GM21367 (cell line): ENCODE data around the gene NSD1.

Experiments
- ATAC-seq: cut with Tn5 transposase; IDR thresholded peaks from one replicate; pipeline ENCODE4 v1.9.1; 2021; ENCODE audit not compliant: unreplicated experiment

The NSD1 gene

DNA sequence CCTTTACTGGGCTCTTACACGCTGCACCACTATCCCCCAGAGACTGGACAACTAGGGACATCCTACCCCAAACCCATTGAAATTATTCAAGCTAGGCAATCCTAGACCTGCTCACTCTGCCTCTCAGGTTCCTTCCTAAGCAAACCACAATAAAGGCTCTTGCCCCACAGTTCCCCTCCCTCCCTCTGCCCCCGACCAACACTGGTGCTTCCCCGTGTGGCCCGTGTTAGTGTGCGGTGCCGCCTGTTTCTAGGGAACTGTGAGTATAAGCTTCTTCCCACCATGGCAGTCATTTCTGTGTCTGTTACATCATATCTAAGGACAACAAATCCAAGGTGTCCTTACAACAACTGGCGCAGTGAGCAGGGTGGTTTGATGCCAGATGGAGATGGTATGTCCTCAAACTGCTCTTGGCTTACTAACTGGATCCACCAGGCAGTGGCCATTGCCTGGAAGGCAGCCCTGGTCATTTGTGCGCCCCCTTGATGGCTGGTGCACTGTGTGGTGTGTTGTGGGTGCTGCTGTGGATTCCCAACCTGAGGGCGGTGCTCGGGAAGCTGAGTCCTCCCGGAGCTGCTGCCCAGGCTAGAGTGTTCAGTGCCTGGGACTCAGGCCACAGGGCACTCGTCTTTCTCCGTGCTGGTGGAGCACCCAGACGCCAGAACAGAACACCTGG is 186.5 kb downstream of the NSD1 start:
- no peak for ATAC-seq

- ATAC-seq: no peak
These were observed 187.3 kb downstream of the NSD1 start for GRCh38 chr5:177320879-177321278.

DNA sequence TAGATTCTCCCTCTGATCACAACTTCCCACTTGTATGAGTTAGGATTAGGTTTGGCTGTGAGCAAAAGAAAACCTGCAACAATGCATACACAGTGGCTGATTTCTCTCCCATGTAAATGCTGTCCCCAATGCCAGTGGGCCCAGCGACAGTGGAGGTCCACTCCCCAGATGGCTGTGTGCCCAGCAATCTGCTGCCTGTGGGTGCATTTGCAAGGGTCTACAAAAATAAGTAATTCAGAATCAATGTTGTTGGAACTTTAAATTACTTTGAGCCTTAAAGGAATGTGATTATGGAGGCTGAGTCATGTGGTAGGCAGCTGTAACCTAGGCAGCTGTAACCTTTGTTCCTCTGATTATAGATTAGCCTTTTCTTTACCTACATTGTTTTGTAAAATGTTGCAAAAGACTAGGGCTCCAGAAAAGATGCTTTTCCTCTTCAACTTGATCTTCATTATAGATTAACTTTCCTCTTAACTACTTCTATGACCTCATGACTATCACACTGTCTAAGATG is 192.4 kb downstream of the NSD1 start:
- no peak for ATAC-seq

DNA sequence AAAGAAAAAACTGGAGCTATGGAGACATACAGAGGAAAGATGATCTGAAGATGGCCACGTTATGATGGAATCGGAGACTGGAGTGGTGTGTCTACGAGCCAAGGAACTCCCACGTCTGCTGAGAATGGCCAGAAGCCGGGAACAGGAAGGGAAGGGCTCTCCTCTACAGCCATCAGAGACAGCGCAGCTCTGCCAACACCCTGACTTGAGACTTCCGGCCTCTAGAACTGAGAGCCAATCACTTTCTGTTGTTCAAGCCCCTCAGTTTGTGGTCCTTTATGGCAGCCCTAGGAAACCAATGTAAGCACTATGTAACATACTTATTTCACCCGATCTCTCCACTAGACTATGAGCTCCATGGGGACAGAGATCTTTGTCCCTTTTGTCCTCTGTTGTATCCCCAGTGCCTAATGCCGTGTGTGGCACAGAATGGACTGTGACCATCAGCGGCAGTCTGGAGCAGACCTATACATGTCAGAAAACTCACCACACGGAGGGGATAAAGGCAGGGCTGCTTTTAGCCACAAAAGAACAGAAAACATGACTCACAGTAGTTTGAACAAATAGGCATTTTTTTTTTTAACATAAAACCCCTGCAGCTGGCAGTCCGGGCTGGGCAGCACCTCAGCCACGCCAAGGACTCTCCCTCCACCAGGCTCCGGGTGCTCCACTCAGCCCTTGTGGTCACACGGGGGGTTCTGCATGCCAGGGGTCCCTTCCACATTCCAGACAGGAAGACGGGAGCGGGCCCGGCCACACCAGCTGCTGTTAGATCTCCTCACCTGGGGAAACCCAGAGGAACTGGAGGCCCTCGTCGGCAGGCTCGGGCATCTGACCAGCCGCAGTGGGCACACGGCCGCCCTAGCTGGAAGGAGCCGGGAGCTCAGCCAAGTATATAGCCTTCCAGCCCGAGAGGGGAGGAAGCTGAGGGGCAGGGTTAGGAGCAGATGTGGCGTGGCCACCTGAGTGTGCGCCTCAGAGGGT is 194.3 kb downstream of the NSD1 start:
- no peak for ATAC-seq

DNA sequence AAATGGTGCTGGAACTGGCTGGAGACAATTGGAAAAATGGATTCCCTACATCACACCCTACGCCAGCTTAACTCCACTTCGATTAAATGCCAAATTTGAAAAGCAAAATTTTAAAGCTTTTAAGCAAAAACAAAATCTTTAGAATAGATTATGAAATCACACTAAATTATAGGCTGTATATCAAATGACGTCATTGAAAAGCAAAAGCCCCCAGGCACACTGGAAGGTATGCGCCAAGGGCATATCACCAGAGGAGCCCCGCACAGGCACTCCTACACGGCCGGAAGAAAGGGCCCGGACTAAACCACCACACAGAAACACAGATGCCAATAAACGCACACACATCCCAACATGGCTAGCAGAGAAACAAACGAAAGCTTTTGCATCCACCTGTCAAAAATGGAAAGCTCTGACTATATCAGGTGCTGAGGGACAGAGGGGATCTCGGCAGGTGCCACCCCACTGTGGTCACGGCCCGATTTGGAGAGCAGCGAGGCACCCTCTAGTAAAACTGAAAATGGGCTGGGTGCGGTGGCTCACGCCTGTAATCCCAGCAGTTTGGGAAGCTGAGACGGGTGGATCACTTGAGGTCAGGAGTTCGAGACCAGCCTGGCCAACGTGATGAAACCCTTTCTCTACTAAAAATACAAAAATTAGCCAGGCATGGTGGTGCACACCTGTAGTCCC is 195.1 kb downstream of the NSD1 start:
- no peak for ATAC-seq

DNA sequence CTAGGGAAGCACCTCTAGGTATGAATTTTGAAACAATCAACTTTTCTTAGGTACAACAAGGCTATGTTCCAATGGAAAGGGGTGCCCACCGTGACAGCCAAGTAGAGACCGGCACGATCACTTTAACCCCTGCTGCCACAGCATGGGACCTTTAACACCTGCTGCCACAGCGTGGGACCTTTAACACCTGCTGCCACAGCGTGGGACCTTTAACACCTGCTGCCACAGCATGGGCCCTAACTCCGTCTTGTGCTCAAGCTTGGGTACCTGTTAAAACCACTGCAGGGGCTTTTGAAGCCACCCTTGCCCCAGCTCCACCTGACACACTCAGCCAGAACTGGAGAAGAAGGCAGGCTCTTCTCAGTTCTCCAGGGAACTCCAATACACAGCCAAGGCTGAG is 196.3 kb downstream of the NSD1 start:
- no peak for ATAC-seq

GRCh38 chr5:177330991-177331842 is 197.6 kb downstream of the NSD1 start:
- no peak for ATAC-seq

GRCh38 chr5:177332031-177332895 is 198.7 kb downstream of the NSD1 start:
- ATAC-seq: no peak

DNA sequence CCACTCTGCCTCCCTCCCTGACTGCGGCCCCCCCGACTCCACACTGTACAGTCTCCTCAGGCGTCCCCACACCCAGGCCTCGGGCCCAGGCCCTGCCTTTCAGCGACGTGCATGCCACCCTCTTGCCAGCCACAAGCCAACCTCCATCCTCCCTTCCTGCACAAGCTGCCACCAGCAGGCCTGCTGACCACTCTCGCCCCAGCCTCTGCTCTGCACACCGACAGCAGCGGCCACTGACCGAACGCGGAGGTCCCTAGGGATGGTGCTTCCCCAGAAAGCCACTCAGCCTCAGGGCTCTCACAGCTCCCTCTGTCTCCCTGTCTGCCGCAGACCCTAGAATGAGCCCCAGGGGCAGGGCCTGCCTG is 199.3 kb downstream of the NSD1 start:
- ATAC-seq: no peak

DNA sequence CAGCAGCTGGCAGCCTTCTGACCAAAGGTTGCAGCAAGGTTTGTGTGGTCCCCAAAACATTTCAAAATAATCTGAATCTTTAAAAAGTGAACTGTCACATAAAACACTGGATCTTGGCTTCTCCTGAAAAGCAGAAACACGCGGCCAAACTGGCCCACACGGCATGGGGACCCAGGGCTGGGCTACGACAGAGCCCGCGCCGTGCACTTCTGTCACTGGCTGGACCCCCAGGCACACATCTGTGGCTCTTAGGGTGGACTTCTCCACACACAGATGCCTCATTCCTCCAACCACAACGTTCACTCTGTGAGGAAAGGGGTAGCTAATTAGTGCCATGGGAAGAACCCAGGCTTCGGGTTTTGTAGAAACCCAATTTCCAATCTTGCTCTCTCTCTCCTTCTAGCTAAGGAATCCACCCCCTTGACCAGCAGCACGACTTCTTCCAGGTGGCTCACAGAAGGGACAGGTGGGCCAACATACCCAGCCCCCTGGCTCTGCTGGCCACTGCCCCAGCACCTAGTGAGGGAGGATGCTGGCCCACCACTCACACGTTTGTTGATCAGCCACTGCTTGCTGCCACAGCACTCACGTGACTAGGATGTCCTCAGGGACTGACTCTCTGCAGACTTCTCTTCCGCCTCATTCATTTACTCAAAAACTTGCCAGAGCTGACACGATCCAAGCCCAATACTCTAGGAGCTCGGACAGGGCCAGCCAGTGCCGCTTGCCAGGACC is 200.0 kb downstream of the NSD1 start:
- ATAC-seq: no peak

- no peak for ATAC-seq
These were observed 200.6 kb downstream of the NSD1 start for GRCh38 chr5:177334155-177334551.

- ATAC-seq: no peak
These were observed 201.5 kb downstream of the NSD1 start for GRCh38 chr5:177334781-177335700.

DNA sequence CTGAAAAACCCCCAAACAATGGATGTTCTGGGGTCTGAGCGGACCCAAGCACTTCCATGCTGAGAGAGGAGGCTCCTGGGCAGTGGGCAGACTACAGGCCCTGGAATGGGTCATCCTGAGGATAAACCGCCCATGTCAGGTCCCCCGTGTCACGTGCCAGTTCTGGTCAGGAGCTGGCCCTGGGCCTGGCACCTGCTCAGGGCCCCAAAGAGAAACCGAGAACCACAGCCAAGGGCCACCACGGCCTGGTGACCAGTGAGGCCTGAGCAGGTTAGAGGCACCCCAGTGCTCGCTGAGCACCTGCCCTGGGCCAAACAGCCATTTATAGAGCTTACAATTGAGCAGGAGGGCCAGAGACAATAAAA is 202.1 kb downstream of the NSD1 start:
- no peak for ATAC-seq

DNA sequence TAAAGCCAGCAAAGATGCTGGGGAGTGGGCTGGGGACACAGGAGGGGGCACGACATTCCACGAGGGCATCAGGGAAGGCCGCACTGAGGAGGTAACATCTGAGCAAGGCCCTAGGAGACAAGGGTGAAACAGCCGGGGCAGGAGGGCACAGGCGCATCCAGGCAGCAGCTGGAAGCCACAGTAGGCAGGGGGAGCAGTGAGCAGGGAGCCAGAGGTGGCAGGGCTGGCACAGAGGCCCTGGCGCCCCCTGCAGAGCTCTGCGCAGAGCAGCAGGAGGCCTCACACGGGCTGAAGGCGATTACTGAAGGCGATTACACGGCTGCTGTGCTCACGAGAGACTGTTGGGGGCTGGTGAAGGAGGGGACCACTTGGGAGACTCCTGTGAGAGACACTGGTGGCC is 202.5 kb downstream of the NSD1 start:
- no peak for ATAC-seq

GRCh38 chr5:177336603-177337494 is 203.3 kb downstream of the NSD1 start:
- ATAC-seq: no peak

DNA sequence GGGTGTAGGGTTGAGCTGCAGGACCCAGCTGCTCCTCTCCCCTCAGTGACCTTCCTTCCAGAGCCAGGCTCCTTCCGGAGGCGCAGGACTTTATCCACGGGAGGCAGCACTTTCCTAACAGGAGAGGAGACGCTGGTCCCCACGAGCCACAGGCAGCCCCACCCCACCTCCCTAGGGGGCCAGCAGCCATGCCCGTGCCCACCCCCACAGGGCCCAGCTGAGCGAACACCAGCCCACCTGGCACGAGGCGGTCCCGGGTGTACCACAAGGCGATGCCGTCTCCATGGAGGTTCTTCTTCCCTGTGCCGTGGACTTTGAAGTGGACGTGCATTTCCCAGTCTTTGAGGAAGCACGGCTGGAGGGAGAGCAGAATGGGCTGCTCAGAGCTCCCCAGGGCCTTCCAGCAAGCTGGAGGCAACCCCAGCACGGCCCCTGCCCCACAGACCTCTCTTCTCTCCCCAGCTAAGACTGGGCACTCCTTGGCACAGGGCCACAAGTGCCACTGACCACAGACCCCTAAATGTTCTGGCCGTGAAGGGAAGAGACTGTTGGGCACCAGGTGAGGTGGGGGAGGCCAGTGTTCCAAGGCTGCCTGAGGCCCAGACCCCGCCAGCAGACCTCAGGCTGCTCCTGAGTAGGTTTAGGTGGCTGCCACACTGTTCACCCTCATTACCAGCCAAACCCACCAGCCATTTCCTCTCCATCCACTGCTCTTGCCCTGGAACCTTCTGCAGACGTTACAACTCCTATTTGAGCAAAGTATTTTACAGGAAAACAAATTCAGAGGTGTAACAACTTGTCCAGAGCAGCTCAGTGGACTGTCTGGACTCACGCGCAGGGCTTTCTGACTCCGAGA is 204.9 kb downstream of the NSD1 start:
- ATAC-seq: no peak
